KG1 (cell line): ENCODE measurements around the gene APCS.

Experiments
- DNase-seq: peaks from one replicate; lab custom pipeline; 2025; lab: John Stamatoyannopoulos, UW

The APCS gene, protein sequence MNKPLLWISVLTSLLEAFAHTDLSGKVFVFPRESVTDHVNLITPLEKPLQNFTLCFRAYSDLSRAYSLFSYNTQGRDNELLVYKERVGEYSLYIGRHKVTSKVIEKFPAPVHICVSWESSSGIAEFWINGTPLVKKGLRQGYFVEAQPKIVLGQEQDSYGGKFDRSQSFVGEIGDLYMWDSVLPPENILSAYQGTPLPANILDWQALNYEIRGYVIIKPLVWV

DNA sequence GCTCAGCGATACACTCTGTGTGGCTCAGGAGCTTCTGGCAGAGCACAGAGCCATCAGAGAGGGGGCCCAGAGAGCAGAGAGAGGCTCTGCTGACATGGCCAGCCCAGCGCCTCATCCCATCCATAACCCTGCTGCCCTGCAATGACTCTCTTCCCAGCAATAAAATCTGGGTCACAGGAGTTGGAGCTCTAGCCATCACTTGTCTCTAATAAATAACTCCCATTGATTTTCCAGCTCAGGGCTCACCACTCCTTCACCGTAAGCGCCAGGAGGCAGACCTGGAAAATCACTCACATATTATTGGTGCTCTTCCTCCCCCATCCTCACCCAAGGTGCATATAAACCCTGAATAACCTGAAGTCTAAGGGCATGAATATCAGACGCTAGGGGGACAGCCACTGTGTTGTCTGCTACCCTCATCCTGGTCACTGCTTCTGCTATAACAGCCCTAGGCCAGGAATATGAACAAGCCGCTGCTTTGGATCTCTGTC, at the start of gene APCS:
APCS (plus strand) TSS at position 366 of the 491 bp plus-strand sequence; CDS start at position 462, 96 bp downstream.
- DNase-seq, result no peak

DNA sequence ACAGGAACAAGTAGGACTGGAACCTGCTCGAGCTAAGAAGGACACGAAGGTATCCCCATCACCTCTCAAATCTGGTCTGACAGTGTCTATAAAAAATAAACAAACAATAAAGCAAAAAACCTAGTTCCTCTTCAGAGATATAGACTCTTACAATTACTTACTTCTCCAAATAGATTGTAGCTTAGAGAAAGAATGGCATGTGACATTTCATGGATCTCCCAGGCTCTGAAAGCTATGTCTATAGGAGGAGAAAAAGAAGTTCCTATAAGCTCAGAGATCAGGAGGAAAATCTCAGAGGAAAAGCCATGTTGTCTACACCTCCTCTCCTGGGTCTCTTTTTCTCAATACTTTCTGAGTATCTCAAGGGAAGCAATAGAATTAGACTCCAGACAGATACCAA, 39.5 kb upstream of the APCS start:
- no peak for DNase-seq

DNA sequence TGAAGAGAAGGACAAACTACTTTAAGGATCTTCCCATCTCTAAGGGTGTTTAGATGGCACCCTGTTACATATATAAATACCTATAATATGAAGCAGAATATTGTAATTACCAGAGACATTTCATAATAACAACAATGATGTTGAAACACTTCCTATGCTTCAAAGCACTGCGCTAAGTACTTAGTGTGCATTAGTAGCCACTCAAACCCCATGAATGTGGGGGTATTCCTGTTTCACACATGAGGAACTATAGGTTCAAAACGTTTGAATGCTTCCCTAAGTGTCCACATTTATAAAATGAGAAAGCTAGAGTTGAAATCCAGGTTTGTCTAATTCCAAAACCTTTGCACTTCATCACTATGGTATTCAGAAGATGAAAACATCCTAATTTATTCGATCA, 33.4 kb upstream of the APCS start:
- no peak for DNase-seq

DNA sequence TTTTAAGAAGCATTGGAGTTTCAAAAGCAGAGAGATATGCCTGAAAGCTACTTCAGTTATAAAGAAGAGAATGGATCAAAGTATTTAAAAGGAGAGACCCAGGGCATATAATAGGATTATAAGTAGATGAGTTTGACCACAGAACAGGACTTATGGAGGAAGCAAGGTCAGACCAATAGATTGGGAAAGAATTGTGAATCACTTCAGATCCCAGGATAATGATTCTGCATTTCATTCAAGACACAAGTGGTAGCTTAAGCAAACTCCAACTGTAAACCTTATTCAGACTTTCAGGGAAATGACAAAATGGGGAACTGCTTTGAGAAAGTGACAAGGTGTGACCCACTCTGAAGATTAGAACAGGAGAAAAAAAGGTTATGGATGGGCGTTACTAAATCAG, 32.9 kb upstream of the APCS start:
- DNase-seq, result no peak

DNA sequence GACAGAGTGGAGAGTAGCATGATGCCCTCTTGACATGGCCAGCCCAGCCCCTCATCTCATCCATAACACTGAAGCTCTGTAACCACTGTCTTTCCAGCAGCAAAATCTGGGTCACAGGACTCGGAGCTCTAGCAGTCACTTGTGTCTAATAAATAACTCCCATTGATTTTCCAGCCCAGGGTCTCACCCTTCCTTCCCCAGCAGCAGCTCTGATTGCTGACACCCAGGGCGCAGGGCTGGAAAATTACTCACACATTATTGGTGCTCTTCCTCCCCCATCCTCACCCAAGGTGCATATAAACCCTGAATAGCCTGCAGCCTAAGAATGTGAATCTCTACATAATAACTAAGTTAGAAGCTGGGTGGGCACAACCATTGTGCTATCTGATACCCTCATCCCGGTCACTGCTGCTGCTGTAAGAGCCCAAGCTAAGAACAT, 30.7 kb upstream of the APCS start:
- DNase-seq, result no peak

DNA sequence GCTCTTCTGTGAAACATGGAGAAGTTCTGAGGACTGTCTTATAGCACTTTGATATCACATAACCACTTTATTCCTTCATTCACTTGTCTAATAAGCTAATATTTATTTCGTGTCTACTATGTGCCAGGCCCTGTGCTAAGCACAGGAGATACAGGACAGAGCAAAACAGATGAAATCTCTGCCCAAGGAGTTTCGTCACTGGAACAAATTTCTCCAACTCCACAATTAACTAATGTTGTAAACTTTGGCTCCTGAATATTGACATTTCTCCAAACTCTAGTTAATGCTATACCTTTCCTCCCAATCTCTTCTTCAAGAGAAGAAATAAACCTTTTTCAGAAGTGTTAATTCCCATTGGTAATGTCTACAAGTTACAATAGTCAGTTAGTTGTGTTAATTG, 27.0 kb upstream of the APCS start:
- no peak for DNase-seq

DNA sequence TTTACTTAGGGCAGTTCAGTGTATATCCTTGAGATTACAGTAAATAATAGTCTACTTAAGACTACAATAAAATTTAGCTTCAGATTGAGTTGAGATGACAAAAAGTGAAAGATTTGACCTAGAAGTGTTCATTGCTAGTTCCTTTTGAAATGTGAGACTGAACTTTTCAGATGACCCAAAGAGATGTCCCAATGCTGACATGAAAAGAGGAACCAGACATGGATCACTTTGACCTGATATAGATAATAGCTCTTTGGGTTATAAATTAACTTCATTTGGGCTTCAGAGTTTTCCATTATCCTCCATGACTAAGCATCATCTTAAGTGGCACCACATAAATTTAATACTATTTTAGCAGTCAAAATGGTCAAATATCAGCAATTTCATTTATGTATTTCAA, 26.1 kb upstream of the APCS start:
- no peak for DNase-seq

DNA sequence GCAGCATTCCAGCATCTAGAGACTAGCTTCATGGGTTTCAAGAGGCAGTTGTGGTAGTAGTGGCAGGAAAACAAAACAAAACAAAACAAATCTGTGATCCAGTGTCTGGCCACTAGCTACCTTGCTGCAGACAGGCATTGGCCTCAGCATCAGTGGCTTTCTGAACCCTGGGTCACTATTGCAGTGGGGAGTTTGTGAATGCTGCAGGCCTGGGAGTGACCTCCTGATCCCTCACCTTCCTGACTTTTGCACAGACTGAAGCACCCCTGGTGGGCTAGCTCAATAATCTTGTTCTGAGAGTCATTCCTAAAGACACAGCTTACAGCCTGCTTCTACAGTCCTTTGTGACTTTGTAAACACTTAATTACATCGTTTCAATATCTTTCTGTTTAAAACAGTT, 24.9 kb upstream of the APCS start:
- DNase-seq, result no peak

DNA sequence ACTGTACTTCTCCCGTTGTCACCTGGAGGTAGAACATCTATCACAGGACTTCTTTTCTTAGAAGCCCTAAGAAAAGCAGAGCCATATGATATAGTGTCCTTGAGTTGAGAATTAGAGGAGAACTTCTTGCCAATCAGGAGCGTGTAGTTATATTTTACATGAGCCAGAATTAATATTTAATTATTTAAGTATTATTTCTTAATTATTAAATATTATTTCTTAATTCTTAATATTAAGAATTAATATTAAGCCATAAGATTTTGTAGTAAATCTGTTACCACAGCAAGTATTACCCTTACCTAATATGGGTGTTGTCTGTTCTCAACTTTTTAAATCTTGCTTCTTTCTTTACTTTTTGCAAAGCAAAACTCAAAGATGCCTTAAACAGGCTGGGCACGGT, 10.2 kb upstream of the APCS start:
- no peak for DNase-seq

DNA sequence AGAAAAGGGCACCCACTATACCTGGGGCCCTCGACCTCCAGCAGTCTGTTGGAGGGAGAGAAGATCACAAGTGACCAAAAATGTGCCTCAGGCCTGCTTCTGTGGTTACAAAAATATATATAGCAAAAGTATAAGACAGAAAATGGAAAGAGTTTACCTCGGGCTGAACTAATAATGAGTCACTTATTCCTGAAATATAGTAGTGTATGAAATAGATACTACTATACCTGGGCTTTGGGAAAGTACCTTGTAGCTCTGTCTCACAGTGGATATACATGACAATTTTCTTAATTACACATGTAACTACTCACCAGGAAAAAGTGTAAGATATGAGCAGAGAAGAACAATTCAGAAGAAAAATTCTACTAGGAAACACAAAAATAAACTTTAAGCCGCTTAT, 7.3 kb upstream of the APCS start:
- no peak for DNase-seq

DNA sequence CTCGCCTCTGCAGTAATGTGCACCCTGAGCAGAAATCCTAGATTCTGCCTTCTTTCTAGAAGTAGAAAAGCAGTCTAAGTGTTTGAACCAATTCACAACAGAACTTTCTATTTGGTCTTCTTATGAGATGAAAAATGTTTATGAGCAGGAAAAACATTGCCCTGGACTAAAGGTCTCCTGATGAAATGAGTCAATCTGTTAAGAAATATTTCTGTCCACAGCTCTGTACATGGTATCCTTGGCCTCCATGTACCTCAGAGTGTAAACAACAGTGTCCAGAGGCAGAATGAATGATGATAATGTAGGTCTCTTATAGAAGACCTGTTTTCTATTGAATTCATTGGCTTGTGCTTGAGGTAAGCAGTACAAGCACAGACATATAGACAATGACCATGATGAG, 6.2 kb upstream of the APCS start:
- no peak for DNase-seq

DNA sequence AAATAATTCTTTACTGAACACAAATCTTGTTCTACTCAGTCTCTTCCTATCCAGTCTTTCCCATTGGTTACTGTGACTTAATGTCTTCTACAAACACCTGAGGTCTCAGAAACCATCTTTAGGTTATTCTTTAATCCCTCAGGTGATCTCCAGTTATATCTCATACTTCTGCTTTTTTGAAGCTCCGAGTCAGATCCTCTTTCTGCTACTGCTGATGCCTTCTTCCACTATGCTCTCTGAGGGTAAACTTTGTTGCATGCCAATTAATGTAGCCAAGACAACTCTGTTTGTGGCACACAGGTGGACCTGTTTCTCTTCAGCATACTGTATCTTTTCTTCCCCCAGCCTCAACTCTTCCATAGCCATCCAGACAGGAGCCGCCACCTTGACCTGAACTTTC, 3.1 kb upstream of the APCS start:
- DNase-seq, result no peak

DNA sequence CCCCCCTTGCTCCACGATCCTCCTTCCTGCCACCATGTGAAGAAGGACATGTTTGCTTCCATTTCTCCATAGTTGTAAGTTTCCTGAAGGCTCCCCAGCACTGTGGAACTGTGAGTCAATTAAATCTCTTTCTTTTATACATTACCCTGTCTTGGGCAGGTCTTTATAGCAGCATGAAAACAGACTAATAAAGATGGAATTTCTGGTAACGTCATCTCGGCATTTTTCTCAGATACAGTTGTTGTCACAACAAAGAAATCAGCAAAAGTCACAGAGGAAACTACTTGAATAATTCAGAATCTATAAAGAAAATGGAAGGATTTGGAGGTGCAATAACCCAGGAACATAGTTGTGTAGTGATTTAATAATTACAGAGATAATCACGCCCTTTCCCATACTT, 4.4 kb downstream of the APCS start:
- DNase-seq, result no peak

DNA sequence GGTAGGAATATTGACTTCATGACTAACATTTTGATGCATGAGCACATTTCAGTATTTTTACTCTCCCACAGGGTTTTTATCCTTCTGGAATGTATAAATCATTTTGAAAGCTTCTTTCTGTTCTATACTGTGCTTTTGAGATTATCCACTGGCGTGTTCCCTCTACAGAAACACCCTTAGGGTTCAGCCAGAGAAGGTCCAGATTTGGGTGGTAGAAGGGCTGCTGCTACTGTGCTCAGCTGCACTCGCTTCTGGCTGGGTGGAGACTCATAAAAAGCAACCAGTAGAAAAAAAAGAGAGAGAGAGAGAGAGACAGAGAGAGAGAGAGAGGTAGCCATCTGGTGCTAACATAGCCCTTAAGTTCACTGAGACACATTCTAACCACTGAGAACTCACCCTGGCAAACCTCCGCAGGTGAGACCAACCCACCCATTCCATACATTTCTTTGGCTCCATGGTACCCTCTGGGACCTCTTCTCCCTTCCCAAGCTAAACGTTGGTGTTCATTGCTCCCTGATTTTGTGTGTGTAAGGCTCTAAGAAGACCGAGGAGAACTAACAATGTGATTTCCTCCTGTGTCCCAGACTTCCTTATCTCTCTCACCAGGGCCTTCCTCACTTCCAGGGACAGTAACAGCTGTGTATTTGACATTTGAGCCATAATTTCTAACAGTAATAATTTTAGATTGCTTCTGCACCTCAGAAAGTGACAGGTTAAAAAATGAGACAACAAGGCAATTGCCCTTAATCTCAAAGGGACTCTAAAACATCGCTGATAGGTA, 7.2 kb downstream of the APCS start:
- no peak for DNase-seq

DNA sequence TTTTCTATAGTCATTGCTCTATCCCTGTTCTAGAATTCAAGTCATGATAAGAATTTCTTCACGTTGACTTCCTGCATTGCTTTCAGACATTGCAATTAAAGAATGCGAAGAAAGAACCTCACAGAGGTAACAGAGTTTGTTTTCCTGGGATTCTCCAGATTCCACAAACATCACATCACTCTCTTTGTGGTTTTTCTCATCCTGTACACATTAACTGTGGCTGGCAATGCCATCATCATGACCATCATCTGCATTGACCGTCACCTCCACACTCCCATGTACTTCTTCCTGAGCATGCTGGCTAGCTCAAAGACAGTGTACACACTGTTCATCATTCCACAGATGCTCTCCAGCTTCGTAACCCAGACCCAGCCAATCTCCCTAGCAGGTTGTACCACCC, 10.6 kb downstream of the APCS start:
- DNase-seq, result no peak

DNA sequence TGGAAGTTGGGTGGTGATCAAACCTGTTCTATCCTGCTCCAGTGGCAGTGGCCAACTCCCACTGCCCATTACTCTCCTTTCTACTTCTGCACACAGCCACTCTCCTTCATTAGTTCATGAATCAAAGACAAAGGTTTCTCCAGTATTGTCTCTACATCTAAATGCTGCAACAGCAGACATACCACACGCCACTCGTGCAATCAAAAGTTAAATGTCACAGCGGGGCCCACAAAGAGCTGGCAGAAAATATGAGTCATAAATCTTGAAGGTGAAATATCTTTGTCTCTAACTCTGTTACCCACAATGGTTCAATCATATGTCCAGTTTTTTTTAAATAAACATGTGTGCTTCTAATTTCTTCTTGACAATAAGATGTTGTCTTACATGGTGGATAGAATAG, 13.3 kb downstream of the APCS start:
- no peak for DNase-seq

DNA sequence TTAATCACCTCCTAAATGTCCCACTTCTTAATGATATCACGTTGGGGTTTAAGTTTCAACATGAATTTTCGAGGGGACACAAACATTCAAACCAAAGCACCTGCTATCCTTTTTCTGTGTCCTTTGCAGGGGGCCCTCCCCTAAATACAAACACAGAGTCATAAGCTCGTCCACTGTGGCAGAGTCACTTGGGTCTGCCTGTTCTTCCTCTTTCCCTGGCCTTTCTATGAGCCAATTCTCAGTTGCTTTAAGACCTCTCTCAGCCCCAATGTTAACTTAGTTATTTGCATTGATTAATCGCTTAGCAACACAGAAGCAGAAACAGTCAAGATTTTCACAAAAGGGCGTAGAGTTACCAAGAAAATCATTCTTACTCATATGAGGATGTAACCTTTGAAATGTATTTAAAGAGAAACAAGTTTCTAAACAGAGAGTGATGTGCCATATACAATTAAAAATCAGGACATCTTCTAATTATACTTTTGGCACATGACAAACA, 14.9 kb downstream of the APCS start:
- DNase-seq, result no peak

DNA sequence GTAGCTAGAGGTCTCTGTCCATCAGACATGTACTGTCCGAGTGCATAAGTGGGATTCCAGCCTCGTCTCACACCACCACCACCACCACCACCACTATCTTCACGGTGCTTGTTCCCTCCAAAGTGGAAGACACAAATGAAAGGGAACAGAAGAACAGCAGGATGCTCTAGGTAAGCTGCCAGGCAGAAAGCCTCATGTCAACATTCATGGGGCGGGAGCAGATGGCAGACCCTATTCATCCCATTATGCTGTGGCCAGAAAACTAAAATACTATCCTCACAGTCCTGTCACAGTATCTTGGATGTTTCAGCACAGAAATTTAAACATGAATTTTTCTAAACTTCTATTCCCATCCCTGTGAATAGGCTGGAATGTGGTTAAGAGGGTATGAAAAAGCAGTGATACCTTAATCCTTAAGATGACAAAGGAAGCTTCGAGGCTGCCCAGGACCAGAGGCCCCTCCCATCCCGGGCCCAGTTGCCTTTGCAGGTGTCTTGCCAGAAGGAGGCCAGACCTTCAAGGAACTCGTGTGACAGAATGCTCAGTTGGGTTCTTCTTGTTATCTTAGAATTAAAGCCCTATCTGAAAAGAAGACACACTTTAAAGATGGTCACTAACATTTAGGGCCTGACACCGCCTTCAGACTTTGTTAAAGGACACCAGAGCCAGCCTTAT, 24.7 kb downstream of the APCS start:
- no peak for DNase-seq

DNA sequence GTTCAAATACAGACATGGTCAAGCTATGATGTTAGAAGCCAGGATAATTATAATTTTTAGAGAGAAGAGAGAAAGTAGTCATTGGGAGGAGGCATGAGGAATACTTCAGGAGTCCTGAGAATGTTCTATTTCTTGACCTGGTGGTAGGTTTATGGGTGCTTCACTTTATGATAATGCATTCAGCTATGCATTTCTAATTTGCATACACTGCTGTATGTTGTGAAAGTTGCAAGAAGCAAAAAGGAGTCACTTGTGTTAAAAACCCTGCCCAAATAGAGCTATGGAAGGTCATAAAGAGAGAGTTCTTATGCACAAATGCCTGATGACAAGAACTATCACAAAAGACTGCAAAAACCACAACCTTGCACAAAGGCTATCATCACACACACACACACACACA, 45.3 kb downstream of the APCS start:
- DNase-seq, result no peak
